GM19193 (cell line): Measurements from ENCODE around the gene TMEM151B.

Experiments
- POLR2A ChIP-seq: IDR thresholded peaks from 4 replicates; pipeline ENCODE4 v1.6.1; 2011; ENCODE audit not compliant: insufficient read depth, insufficient read length; ENCODE audit errors: extremely low read depth

The TMEM151B gene

DNA sequence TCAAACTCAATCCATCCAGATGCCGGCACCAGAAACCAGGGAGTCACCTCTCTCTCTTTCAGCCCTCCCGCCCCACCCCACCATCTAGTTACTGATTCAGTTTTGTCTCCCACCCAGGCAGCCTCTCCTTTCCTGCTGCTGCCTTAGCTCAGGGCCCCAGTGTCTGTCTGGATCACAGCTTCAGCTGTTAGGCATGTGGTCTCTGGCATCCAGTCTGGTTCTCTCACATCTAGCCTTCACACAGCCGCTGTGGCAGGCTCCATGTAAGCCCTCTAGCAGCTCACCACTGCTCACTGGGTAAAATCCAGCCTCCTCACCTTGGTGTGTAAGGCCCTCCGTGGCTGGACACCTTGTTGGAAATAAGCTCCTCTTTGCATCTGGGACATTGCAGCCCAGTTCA, 21.6 kb downstream of the TMEM151B start:
- no peak for TF ChIP-seq POLR2A

DNA sequence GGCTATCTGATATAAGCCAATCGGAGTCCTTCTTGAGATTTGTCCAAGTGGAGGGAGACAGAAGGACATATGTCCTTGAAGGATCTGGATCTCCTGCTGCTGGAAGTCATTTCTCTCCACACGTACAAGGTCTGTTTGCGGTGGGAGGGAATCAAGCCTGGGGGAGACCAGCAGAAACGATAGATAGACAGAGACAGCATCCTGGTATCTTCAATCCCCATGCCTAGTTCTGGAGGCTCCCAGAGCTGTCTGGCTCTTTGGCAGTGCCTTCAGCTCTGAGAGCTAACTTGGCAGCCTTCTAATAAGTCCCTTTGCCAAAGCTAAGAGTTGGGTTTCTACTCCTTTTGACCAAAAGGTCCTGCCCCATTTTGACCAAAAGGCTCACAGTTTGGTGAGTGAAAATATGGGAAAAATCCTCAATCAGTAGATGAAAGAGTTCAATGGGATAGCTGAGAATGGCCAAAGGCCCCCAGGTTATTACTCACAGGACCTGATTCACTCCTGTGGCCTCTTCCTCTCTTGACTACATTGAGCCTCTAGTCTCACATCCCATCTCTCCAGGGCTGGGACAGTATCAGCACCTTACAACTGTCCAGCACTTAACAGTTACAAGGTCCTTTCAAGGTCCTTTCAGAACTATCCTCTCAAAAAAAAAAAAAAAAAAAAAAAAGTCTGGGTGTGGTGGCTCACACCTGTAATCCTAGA, 22.6 kb downstream of the TMEM151B start:
- no peak for TF ChIP-seq POLR2A

DNA sequence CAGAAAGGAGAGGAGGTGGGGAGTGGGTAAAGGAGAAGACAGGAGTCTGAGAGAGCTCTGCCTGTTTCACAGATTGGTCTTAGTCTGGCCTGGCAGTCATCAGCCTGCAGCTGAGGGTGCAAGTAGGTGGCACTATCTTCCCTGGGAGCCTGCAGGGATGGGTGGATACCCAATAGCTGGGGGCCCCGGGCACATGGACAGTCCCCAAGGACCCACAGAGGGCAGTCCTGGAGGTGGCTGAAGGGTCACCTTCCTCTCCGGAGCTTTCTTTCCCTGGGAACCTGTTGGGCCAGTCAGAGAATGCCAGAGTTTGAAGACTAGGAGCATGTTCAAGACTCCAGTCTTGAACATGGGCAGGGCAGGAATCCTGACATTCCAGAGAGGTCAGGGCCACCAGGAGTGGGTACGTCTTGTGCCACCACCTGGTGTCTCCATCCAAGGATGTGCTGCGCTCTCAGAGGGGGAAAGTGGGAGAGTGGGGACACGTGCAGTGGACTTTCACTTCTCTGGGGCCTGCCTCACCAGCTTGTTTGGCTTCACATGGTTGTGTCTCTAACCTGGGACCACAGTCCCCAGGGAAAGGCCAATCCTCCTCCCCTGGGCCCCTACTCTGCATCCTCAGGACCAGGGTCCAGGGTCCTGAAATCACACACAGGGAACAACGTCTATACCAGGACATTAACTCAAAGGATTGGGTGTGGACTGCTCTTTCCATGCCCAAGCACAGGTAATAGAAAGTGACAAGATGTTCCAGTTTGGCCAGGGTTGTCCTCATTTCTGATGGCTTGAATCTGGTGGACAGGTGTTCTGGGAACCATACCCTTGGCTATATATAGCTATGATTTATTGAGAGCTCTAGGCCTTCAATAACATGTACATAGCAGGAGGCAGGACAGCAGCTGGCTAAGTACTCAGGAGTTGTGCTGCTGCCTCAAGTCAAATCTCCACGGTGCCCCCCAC, 24.9 kb downstream of the TMEM151B start:
- no peak for TF ChIP-seq POLR2A

DNA sequence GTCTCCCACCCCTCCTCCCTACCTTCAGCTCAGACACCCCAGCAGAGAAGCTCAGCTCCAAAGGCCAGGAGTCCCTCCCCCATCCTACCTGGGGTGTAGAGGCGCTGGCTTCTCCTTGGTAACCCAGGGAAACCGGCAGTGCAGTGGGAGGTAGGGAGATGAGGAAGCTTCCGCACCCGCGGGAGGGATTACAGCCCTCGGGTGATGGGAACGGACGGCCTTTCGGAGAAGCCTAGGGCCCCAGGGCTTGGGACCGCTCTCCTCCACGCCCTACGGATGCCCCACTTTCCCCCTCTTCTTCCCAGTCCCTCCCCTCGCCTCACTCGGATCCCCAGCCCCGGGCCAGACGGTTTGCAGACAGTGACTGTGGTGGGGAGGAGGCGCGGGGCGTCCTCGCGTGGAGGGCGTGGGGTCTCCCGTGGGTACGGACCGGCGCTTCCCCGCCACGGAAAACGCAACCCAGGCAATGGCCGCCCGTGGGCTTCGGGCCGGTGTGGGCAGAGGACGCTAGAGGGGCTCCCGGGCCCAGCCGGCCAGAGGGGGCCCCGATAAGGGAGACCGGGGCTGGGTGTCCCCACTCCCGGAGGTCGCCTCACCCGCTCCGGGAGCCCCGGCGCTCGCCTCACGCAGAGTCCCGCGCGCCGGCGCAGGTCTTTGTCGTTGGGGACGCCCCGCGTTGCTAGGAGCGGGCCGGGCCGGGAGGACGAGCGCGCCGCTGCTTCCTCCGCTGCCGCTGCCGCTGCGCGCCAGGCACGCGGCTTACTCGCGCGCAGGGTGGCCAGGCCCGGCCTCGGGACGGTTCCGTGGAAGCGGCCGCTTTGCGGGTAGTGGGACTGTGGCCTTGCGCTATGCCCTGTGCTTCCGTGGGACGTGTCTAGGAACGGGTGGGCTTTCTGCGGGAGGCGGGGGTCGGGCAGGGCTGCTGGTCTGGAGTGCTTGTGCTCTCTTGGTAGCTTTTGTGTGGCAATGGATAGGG, 27.1 kb downstream of the TMEM151B start:
- TF ChIP-seq POLR2A, result peak; percentile 26

DNA sequence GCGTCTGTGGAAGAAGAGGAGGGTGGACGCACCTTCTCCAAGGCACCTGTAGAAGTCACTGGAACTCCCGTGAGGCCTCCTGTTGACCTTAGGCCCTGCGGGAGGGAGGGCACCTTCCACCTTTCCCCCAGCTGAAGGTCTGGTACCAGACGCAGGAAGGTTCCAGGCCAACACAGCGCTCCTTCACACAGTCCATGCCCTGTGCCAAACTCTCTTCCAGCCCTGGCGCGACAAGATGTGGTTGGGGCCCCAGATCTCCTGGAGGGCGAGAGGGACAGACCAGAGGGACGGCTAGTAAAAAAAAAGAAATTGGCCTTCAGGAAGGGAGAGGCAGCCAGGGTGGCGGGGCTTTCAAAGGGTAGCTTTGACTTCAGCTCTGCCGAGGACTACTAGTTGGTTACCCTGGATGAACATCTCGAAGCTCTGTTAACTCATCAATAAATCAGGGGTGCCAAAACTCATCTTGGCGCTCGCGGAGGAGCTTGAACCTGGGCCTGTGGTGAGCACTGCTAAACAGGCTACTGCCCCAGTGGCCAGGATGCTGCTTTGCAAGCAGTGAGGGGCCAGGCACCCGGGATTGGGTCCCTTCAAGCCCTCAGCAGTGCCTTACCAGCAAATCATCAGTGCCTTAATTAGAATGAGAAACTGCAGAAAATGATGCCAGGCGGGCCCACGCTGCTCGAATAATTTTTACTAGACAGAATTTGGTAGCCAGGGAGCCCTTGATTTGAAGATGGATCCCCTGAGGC, 28.0 kb downstream of the TMEM151B start:
- TF ChIP-seq POLR2A, result no peak

DNA sequence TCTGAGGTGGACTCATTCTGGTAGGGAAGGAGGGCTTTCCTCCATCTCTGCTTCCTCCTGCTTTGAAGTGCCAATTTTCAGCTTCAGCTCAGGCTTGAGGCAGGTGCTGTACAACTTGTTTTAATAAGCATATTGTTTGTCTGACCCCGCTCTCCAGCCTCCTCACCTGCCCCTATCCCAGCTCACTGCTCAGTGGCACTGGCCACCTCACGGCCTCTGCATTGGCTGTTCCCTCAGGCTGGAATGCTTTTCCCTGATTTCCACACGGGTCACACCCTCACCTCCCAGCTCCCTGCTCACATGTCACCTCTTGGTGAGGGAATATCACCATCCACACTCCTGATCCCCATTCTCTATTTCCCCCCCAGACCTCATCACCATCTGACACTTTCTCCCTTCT, 28.6 kb downstream of the TMEM151B start:
- TF ChIP-seq POLR2A, result no peak

DNA sequence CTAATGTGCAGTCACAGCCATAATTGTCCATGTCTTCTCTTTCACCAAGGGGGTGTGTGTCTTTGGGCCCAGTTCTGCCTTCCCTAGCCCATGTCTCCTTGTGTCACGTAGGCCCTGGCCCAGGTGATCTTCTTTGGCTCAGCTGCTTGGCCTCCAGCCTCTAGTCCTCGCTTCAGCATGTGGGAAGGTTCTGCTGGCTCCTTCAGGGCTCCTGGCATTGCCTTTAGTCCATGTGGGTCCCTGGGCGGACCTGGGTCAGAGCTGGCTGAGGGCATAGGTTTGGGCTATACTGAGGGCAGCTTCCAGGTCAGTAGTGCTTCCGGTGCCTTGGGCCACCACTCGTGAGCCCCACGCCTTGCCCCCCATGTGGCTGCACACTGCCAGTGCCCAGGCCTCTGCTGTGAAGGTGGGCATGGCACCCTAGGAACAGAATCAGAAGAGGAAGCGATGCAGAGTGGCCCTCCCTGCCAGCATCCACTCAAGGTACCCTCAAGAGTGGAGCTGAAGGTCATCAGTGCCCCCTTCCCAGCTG, 30.1 kb downstream of the TMEM151B start:
- TF ChIP-seq POLR2A, result no peak

DNA sequence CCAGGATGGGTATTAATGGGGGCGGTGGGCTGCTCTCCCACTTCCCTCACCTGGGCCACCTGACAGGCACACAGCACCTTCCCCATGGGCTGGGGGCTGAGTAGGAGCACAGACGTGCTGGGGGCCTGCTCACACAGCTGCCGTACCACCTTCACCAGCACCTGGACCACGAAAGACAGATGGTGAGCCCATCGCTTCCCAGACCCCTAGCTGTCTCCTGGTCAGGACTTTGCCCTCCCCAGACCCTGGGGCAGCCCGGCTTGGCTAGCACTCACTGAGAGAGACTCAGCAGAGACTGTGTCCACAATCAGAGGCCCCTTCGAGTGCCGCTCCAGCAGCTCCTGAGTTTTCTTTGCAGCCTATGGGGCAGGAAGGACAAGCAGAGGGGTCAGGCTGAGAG, 30.9 kb downstream of the TMEM151B start:
- TF ChIP-seq POLR2A, result no peak

DNA sequence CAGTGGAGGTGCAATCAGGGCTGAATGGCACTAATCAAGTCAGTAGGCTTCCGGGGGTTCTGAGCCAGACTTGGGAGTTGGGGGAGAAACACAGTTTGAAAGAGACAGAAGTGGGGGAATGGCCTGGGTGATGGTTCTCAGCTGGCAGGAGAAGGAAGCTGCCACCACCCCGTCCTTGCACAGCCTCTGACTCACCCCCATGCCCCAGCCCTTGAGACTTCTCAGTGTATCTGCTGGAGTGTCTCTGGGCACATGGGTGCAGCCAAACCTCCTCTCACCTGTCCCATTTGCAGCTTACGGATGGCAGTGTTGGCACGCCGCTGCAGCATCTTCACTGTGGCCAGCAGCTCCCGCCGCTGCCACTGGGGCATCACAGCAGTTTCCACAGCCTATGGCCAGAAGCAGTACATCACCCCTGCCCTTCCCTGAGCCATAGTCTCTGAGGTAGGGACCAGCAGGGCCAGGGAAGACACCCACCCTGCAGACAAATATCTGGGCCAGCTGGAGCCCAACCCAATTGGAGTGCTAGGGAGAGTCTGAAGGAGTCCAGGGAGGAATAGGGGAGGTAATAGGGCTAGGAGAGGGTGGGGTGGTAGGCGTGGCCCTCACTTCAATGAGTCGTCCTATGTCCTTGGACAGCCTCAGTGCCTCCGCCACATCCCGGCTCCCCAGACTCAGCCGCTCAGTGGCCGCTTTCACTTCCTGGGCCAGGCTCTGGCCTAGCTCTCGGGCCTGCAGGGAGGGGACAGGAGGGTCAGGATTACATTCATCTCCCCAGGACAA, 31.7 kb downstream of the TMEM151B start:
- no peak for TF ChIP-seq POLR2A

DNA sequence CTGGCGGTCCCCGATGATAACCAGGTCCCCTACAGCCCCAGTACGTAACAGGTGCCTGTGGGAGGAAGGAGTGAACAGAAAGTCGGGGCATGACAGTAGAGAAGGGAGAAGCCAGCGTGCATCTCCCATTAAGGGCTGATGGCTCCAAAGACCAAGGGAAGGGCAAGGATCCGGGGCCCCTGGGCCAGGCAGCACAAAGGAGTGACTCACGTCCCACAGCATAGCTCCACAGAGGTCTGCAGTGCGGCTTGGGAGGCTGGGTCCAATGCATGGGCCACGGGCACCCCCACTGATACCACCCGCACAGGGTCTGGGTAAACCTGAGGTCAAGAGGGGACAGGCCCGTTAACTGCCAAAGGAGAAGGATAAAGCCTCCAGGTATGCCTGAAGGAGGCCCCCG, 32.6 kb downstream of the TMEM151B start:
- no peak for TF ChIP-seq POLR2A

DNA sequence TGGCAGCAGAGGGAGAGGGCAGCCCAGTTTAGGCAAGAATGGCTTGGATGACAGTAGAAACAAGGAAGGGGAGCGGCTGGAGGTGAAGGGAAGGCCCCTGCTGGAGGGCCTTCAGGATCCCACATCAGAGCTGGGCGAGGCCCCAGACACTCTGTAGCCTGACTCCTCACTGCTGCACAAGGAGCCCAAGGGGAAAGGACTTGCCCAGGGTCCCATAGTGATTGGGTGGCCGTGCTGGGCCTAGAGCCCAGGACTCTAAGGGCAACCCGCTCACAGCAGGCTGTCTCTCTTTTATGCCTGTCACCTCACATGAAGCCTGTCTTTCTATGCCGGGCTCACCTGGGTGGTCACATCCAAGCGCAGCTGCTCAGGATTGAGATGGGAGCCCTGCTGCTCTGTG, 33.6 kb downstream of the TMEM151B start:
- no peak for TF ChIP-seq POLR2A

DNA sequence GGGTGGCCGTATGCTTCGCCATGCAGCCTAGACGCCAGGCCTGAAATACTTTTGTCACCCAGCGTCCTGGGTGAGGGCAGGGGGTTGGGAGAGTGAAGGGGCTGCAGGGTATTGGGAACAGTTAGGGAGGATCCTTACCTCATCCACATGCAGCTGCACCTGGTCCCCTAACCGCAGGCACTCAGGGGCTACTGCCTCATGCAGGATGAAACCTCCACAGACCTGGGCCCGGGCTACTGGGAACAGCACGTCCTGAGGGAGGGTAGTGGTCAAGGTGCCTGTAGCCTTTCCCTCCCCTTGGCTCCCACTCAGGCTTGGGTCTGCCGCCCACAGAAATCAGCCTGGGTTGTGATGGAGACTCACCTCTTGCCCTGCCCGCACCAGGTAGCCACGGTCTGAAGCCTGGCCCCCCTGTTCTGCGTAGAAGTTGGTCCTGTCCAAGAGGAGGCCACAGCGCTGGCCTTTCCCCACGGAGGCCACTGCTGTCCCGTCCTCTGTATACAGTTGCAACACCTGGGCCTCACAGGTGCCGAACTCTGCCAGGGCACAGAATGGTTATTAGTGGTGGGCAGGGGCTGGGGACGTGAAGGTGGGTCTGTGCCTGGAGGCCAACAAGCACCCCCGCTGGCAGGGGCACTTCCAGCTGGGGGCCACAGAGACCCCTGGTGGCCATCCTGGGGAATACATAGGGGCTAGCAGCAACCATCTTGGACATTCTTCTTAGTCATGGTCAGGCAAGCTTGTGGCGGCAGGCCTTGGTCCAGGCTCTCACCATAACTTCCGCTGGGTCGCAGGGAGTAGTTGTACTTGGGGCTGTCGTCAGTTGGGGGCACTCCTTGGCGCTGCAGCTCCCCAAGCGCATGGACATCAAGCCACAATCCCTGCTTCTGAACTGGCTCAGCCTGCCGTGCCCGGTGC, 34.3 kb downstream of the TMEM151B start:
- TF ChIP-seq POLR2A, result no peak

DNA sequence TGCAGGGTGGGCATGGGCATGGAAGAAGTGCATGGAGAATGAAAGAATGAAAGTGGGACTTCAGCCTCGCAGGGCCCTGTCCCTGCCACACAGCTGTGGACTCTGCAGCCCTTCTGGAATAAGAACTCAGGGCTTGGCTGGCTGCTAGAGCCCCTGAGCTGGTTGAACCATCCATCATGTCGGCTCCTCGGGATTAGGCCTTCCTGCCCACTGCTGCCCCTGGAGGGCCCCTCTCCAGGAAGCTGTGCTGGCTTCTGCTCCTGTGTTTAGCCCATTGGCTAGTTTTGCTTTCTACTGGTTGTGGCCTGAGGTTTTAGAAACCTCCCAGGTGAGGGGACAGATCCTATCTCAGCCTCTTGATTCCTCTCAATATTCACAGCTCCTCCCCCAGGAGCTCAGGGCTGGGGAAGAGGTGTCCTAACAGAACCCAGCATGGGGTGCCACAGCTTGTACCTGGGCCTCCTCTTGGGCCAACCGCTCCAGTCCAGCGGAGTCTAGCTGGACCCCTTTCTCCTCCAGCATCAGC, 35.0 kb downstream of the TMEM151B start:
- no peak for TF ChIP-seq POLR2A

DNA sequence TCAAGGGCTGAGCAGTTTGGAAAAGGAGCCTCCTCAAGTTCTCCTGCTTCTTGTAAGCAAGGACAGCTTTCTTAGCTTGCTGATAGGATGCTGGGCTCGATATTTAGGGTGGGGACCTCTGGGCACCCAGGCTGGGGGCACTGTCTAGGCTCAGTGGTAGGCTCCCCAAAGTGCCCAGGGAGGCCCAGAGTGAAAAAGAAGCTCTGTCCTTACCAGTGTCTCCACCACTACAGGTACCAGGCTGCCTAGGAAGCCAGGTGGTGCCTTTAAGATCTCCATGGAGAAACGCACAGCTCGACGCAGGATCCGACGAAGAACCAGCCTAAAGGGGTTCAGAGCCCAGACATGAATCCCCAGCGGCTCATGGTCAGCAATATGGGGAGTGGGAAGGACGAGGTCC, 36.5 kb downstream of the TMEM151B start:
- TF ChIP-seq POLR2A, result no peak
